Activated T-cell treated with anti-CD3 and anti-CD28 coated beads, Interleukin-2, amount 50 U/mL, for 72 hours (primary cell): ENCODE measurements around the gene SLC16A3. TPM values are rescaled to one million over a fixed set of nuclear protein-coding genes. Genes with fewer than 3 reads are reported as not detected.
"Not testable (repeated sequence)": the region's sequence is repeated elsewhere in the genome, so short reads cannot be mapped to it uniquely, and the experiment has no call there.

Experiments used
- ATAC-seq, 2 donors: fragments of 150-1000 bp; cut with Tn5 transposase; replicated peaks in 1 of 2; 2 replicates each; pipeline ENCODE4 v1.10.0; 2021; ENCODE audit warnings: moderate library complexity in 2 of 2, mild to moderate bottlenecking in 1 of 2
- DNase-seq, 2 donors: peaks; one replicate each; pipeline ENCODE4 v3.0.0; 2021 to 2022; ENCODE audit warnings: mixed read lengths in 1 of 2
- H3K27ac Mint-ChIP-seq: one replicate; pipeline ENCODE4 v1.8.0; 2022; ENCODE audit warnings: mild to moderate bottlenecking, moderate library complexity, mixed read lengths
- H3K27me3 Mint-ChIP-seq: one replicate; pipeline ENCODE4 v1.8.0; 2022; ENCODE audit warnings: low read depth, mixed read lengths
- H3K36me3 Mint-ChIP-seq, 2 donors: one replicate each; pipeline ENCODE4 v1.8.0; 2022; ENCODE audit warnings: mixed read lengths in 2 of 2, mild to moderate bottlenecking in 1 of 2; ENCODE audit not compliant: insufficient read depth in 2 of 2
- H3K4me1 Mint-ChIP-seq: one replicate; pipeline ENCODE4 v1.8.0; 2022; ENCODE audit warnings: low read depth, mixed read lengths
- H3K4me3 Mint-ChIP-seq, 2 donors: one replicate each; pipeline ENCODE4 v1.8.0; 2022; ENCODE audit warnings: mild to moderate bottlenecking in 2 of 2, mixed read lengths in 2 of 2, moderate library complexity in 2 of 2
- H3K9me3 Mint-ChIP-seq, 2 donors: one replicate each; pipeline ENCODE4 v1.8.0; 2022; ENCODE audit warnings: mixed read lengths in 2 of 2
- total RNA-seq, 2 donors: library from RNA; stranded (reverse); gene quantifications; one replicate each; pipeline ENCODE4 v1.2.3, GENCODE V29; 2022

SLC16A3 gene
- total RNA-seq, 2 donors from 2014 or later, result 42.8 to 74.5 TPM

DNA sequence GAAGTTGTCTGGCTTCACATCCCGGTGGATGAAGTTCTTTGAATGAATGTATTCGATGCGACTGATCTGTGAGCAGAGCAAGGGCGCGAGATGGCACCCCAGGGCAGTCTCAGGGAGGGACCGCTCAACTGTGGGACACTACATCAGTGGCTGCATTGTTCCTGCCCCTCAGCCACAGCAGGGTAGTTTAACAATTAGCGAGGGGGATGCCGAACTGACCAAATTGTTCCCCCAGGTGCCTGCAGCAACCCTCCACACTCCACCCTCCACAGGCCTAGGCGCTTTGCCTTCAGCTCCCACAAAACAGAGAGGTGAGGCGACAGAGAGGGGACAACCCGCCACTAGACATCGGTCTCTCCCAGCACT lies 24.3 kb downstream of the SLC16A3 start:
- ATAC-seq (no peak), DNase-seq (no peak)
- Mint-ChIP-seq H3K4me1 (peaks cover 18% of the 10 kb centered on the region), H3K4me3 (no peak overlapping the region), H3K9me3 (no peaks in the 10 kb centered on the region), H3K36me3 (peaks cover 16 to 44% of the 10 kb centered on the region in 2 donors), H3K27me3 (no peaks in the 10 kb centered on the region), H3K27ac (no peak overlapping the region)

DNA sequence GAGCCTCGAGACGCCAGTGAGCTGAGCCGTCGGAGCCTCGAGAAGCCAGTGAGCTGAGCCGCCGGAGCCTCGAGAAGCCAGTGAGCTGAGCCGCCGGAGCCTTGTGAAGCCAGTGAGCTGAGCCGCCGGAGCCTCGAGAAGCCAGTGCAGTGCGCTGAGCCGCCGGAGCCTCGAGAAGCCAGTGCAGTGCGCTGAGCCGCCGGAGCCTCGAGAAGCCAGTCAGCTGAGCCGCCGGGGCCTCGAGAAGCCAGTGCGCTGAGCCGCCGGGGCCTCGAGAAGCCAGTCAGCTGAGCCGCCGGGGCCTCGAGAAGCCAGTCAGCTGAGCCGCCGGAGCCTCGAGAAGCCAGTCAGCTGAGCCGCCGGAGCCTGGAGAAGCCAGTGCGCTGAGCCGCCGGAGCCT lies 25.3 kb downstream of the SLC16A3 start:
- H3K4me3 Mint-ChIP-seq, ATAC-seq, H3K9me3 Mint-ChIP-seq, H3K27ac Mint-ChIP-seq, DNase-seq, H3K27me3 Mint-ChIP-seq: not testable (repeated sequence)
- peaks cover 18% of the 10 kb centered on the region for H3K4me1 Mint-ChIP-seq
- peaks cover 20 to 46% of the 10 kb centered on the region in 2 donors for H3K36me3 Mint-ChIP-seq

DNA sequence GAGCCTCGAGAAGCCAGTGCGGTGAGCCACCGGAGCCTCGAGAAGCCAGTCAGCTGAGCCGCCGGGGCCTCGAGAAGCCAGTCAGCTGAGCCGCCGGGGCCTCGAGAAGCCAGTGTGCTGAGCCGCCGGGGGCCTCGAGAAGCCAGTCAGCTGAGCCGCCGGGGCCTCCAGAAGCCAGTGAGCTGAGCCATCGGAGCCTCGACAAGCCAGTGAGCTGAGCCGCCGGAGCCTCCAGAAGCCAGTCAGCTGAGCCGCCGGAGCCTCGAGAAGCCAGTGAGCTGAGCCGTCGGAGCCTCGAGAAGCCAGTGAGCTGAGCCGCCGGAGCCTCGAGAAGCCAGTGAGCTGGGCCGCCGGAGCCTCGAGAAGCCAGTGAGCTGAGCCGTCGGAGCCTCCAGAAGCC lies 25.9 kb downstream of the SLC16A3 start:
- not testable (repeated sequence) for H3K9me3 Mint-ChIP-seq, H3K4me3 Mint-ChIP-seq, H3K27me3 Mint-ChIP-seq, ATAC-seq, DNase-seq, H3K27ac Mint-ChIP-seq
- Mint-ChIP-seq H3K36me3 (peaks cover 24 to 50% of the 10 kb centered on the region in 2 donors), H3K4me1 (peaks cover 18% of the 10 kb centered on the region)

DNA sequence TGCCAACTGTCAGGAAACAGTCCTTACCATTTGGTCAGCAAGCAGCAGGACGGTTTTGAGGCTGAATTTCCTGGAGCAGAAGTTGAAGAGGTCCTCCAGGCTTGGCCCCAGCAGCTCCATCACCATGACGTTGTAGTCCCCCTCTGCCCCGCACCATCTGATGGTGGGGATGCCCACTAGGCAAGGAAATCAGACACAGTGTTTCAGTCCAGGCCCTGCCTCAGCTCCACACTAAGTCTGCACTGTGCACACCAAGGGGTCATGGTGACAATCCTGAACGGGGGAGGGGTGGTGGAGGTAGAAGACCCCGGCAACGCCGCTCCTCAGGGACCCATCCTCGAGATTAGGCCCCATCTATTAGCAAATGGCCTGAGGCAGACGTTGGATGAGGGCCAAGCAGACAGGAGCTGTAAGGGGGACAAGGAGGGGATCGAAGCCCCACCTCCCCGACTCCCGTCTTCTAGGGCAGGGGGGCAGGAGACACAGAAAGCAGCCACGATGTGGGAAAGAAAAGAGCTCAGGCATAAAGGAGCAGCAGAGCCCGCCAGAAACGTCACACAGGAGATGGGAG lies 26.6 kb downstream of the SLC16A3 start:
- Mint-ChIP-seq H3K36me3 (peaks cover 31 to 56% of the 10 kb centered on the region in 2 donors), H3K4me3 (no peak overlapping the region), H3K27ac (no peak overlapping the region), H3K4me1 (peaks cover 18% of the 10 kb centered on the region), H3K9me3 (peaks cover 0 to under 1% of the 10 kb centered on the region in 2 donors), H3K27me3 (no peaks in the 10 kb centered on the region)
- DNase-seq (no peak), ATAC-seq (no peak)

DNA sequence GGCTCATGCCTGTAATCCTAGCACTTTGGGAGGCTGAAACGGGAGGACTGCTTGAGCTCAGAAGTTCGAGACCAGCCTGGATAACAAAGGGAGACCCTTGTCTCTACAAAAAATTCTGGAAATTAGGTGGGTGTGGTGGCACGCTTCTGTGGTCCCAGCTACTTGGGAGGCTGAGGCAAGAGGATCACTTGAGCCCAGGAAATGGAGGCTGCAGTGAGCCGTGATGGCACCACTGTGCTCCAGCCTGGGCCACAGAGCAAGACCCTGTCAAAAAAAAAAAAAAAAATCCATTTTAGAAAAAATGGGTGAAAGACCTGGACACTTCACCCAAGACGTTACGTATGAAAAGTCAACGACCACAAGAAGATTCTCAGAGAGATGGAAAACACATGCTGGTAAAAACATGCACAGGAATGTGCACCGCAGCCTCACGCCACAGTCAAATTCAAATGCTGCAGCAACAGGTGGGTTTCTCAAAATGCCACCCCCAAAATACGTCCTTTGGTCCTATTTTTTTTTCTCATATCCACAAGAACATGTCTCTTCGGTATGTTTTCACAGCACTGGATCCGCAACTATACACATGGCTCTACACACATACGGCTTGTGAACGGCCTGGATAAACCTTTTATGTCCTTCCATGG lies 27.5 kb downstream of the SLC16A3 start:
- Mint-ChIP-seq H3K9me3 (peaks cover 2 to 3% of the 10 kb centered on the region in 2 donors), H3K27me3 (no peaks in the 10 kb centered on the region), H3K4me1 (peaks cover 18% of the 10 kb centered on the region), H3K4me3 (no peak overlapping the region), H3K36me3 (peaks cover 36 to 60% of the 10 kb centered on the region in 2 donors), H3K27ac (no peak overlapping the region)
- ATAC-seq (no peak), DNase-seq (no peak)

DNA sequence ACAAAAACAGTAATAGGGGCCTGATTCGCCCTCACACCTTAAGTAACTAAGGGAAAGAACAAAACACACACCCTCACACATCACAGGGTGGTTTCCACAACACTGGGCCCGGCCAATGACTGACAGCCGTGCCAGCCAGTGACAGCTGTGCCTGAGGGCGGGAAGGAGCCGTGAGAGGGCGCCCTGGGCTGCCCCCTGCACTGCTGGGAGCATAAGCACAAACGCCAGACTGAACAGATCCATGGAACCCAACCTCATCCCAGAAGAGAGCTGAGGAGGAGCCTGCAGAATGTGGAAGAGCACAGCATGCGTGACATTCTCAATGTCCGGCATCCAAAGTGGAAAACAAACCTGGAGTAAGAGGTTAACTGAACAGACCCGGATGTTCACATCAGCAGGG lies 28.6 kb downstream of the SLC16A3 start:
- H3K4me3 Mint-ChIP-seq, result no peak overlapping the region
- H3K4me1 Mint-ChIP-seq, result peaks cover 16% of the 10 kb centered on the region
- DNase-seq (peak; percentile 66 to 74), ATAC-seq (peak; percentile 91 to 96)
- no peaks in the 10 kb centered on the region for H3K27me3 Mint-ChIP-seq
- H3K9me3 Mint-ChIP-seq, result peaks cover 2 to 3% of the 10 kb centered on the region in 2 donors
- H3K27ac Mint-ChIP-seq, result peak overlapping the region; percentile 95
- H3K36me3 Mint-ChIP-seq, result peaks cover 40 to 62% of the 10 kb centered on the region in 2 donors

DNA sequence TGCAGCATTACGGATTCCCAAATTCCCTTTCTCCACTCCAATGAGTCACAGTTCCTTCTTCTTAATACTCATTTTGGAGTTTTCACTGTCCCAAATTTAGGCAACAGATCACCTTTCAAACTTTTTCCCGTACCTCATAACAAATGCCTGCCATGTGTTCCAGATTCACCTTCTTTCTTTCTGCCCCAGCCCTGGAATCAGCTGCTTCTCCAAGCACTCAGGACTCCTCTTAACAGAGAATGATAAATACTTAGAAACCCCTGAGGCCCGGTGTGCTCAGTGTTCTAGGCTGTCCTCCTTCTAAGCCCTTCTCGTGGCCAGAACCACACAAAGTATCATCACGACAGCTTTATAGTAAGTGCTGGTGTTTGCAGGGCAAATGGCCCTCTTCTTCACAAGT lies 29.7 kb downstream of the SLC16A3 start:
- ATAC-seq, result no peak
- Mint-ChIP-seq H3K27ac (peak overlapping the region; percentile 49), H3K27me3 (no peaks in the 10 kb centered on the region), H3K4me3 (no peak overlapping the region), H3K36me3 (peaks cover 39 to 63% of the 10 kb centered on the region in 2 donors), H3K4me1 (peaks cover 10% of the 10 kb centered on the region), H3K9me3 (peaks cover 2 to 3% of the 10 kb centered on the region in 2 donors)
- no peak for DNase-seq

DNA sequence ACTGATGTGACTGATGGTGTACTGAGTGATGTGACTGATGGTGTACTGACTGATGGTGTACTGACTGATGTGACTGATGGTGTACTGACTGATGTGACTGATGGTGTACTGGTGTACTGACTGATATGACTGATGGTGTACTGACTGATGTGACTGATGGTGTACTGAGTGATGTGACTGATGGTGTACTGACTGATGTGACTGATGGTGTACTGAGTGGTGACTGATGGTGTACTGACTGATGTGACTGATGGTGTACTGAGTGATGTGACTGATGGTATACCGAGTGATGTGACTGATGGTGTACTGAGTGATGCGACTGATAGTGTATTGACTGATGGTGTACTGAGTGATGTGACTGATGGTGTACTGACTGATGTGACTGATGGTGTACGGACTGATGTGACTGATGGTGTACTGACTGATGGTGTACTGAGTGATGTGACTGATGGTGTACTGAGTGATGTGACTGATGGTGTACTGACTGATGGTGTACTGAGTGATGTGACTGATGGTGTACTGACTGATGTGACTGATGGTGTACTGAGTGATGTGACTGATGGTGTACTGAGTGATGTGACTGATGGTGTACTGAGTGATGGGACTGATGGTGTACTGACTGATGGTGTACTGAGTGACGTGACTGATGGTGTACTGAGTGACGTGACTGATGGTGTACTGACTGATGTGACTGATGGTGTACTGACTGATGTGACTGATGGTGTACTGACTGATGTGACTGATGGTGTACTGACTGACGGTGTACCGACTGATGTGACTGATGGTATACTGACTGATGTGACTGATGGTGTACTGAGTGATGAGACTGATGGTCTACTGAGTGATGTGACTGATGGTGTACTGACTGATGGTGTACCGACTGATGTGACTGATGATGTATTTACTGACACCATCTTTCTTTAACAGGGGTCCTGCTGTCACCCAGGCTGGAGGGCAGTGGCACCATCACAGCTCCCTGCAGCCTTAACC lies 31.4 kb downstream of the SLC16A3 start:
- peaks cover 43 to 68% of the 10 kb centered on the region in 2 donors for H3K36me3 Mint-ChIP-seq
- H3K27ac Mint-ChIP-seq, result peak overlapping the region; percentile 13
- not testable (repeated sequence) for H3K4me1 Mint-ChIP-seq, H3K27me3 Mint-ChIP-seq, DNase-seq, H3K9me3 Mint-ChIP-seq, H3K4me3 Mint-ChIP-seq, ATAC-seq

DNA sequence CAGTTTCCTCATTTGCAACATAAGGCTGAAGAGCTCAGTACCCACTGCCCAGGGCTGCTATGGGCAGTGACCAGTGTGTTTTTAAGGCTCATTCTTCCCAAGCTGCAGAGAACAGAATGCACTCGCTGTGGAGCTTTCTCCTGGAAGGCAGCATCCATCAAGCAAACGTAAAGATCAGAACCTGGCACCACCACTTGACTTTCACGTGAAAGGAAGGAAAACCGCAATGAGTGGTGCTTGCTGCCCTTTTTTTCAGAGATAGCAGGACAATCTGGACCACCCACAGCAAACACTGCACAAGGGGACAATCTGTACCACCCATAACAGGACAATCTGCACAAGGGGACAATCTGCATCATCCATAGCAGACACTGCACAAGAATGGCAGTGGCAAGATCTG lies 33.5 kb downstream of the SLC16A3 start:
- Mint-ChIP-seq H3K4me1 (peaks cover 19% of the 10 kb centered on the region), H3K4me3 (no peak overlapping the region), H3K27me3 (no peaks in the 10 kb centered on the region), H3K27ac (no peak overlapping the region), H3K9me3 (peaks cover 2 to 3% of the 10 kb centered on the region in 2 donors), H3K36me3 (peaks cover 42 to 65% of the 10 kb centered on the region in 2 donors)
- ATAC-seq (no peak), DNase-seq (no peak)

DNA sequence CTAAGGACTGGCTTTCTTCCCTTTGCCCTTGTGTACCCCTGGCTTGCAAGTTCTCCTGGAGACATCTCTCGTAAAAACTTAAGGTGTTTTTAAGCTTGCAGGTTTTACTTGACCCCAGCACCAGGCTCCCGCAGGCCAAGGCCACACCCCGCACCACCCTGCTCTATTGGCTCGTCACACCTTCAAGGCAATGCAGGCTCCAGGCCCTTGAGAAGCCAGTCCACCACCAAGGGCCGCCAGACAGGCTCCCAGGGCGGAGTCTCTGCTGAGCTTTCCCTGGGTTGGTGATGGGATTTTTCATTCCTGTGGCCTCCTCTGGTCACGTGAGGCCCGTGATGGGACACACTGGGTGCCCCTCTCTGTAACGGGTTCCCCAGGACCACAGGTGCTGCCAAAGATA lies 34.8 kb downstream of the SLC16A3 start:
- Mint-ChIP-seq H3K36me3 (peaks cover 38 to 56% of the 10 kb centered on the region in 2 donors), H3K9me3 (peaks cover 2 to 3% of the 10 kb centered on the region in 2 donors), H3K27ac (no peak overlapping the region), H3K27me3 (no peaks in the 10 kb centered on the region), H3K4me1 (peaks cover 27% of the 10 kb centered on the region), H3K4me3 (no peak overlapping the region)
- DNase-seq (no peak), ATAC-seq (no peak)

DNA sequence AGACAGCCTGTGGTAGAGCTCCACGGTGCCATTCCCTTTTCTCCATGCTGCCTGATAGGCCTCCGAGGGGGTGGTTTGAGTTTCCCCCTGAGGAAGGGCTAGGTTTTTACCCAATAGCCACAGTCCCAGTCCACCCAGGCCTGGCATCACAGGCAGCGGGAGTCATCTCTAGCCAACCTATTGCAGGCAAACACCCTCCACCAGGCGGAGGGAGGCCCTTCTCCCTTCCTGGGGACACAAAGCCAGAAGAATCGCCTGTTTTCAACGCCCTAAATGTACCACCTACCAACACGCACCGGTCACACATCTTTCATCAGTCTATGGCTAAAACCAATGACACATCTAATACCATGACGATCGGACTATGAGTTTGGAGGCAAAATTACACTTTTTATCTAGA lies 37.3 kb downstream of the SLC16A3 start:
- peaks cover 52% of the 10 kb centered on the region for H3K4me1 Mint-ChIP-seq

DNA sequence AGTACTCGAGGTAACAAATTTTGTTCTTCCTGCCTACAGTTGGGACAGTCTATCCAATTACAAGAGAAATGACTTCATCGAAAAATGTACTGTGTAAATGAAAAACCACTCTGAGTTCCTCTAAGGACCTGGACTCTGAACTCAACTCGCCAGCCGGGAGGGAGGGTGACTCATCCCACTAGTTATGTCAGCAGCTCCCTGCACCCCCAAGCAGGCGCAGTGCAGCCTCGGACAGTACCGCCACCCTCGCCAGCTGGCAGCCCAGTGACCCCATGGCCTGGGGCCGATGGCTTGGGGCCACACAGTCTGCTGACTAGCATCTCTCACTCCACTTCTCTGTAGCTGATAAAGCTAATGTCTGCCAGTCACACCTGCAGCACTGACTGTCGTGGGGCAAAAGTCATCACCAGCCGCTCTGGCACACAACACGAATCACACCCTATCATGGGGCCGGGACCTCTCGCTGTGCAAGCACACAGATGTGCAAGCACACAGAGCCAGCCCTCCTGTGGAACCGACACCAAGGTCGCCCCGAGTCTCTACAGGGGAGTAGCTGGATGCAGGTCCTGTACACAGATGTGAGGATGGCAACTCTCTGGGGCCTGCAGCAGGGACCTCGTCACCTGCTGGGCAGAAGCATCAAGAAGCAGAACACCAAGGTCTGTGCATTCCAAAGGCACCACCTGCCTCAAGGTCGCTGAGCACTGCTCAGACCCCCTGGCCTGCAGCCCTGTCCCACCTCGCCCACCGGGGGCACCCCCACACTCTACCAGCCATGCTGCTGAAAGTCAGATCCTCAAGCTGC lies 38.9 kb downstream of the SLC16A3 start:
- Mint-ChIP-seq H3K4me3 (peak overlapping the region; percentile 48 to 97), H3K27ac (peak overlapping the region; percentile 70), H3K9me3 (no peaks in the 10 kb centered on the region), H3K4me1 (peaks cover 67% of the 10 kb centered on the region), H3K27me3 (no peaks in the 10 kb centered on the region), H3K36me3 (peaks cover 14 to 35% of the 10 kb centered on the region in 2 donors)
- DNase-seq (peak; percentile 47 to 61), ATAC-seq (peak; percentile 69 to 83)

More for the DNA sequence above, 37.3 kb downstream of the SLC16A3 start:
- no peak overlapping the region for H3K4me3 Mint-ChIP-seq
- ATAC-seq, result no peak
- no peaks in the 10 kb centered on the region for H3K9me3 Mint-ChIP-seq
- no peak for DNase-seq
- H3K27me3 Mint-ChIP-seq, result no peaks in the 10 kb centered on the region
- peak overlapping the region; percentile 82 for H3K27ac Mint-ChIP-seq
- peaks cover 18 to 40% of the 10 kb centered on the region in 2 donors for H3K36me3 Mint-ChIP-seq
